A549 (cell line): ENCODE results near the gene NOXO1. TPM values are rescaled to one million over a fixed set of nuclear protein-coding genes. Genes with fewer than 3 reads are reported as not detected.

ENCODE experiments used
- ATAC-seq, 2 experiments: fragments of 200-7000 bp in 1 of 2; fragments of >200 bp in 1 of 2; cut with Nextera tagmentation in 1 of 2; cut with Tn5 transposase in 1 of 2; 3 replicates each; pipeline versions ENCODE4 v1.8.0 to v1.9.1; 2018 to 2020; ENCODE audit warnings: mild to moderate bottlenecking in 1 of 2, moderate library complexity in 1 of 2
- CTCF ChIA-PET: fragments of 300-600 bp; sonication (Branson Sonifier 250); formaldehyde crosslinking; extraction: SDS; loops from one replicate; lab custom pipeline; 2021; ENCODE audit warnings: antibody characterized with exemption, inconsistent platforms; lab: Yijun Ruan, JAX
- POLR2A ChIA-PET: fragments of 350-600 bp; formaldehyde crosslinking; extraction: SDS; loops from one replicate; lab custom pipeline; 2021; ENCODE audit warnings: antibody characterized with exemption, inconsistent platforms; lab: Yijun Ruan, JAX
- DNase-seq, 2 experiments: peaks; one replicate each; pipeline versions ENCODE4 v3.0.0 to v3.0.0-alpha.2; 2011 to 2016; ENCODE audit warnings: low read depth in 1 of 2, low spot score in 1 of 2
- FAIRE-seq: peaks from 2 replicates; lab custom pipeline; 2011; peaks lifted over from hg19 to GRCh38; lab: Jason Lieb, UNC
- H3K27ac ChIP-seq, 2 experiments: fragments of >200 bp; sonication (Bioruptor Twin); formaldehyde crosslinking; 3 replicates each; pipeline ENCODE4 v1.5.1; 2016 to 2017
- H3K4me1 ChIP-seq: fragments of >200 bp; sonication (Bioruptor Twin); formaldehyde crosslinking; 3 replicates; pipeline ENCODE4 v1.6.1; 2016
- H3K4me2 ChIP-seq: fragments of >200 bp; sonication (Bioruptor Twin); formaldehyde crosslinking; 3 replicates; pipeline ENCODE4 v1.6.1; 2016
- H3K4me3 ChIP-seq: fragments of >200 bp; sonication (Bioruptor Twin); formaldehyde crosslinking; 3 replicates; pipeline ENCODE4 v1.5.1; 2016
- H3K9me3 ChIP-seq: fragments of >200 bp; sonication (Bioruptor Twin); formaldehyde crosslinking; 3 replicates; pipeline ENCODE4 v1.6.1; 2016
- CBX8 ChIP-seq: fragments of 200-600 bp; sonication (generic); IDR thresholded peaks from 2 replicates; pipeline ENCODE4 v1.6.1; 2016
- EP300 ChIP-seq, 2 experiments: fragments of >200 bp; sonication (Bioruptor Twin); formaldehyde crosslinking; IDR thresholded peaks; 2 replicates in 1 of 2; 3 replicates in 1 of 2; pipeline ENCODE4 v1.6.1; 2016 to 2017
- HDAC2 ChIP-seq: fragments of 200-600 bp; sonication (generic); IDR thresholded peaks from 2 replicates; pipeline ENCODE4 v1.6.1; 2016
- HOXB13 ChIP-seq: fragments of 250-450 bp; sonication (Bioruptor Pico); IDR thresholded peaks from 2 replicates; pipeline ENCODE4 v1.5.0; 2020; ENCODE audit warnings: low read depth, mild to moderate bottlenecking, moderate library complexity
- MAZ ChIP-seq: fragments of 150-350 bp; IDR thresholded peaks from 2 replicates; pipeline ENCODE4 v1.6.1; 2014; ENCODE audit warnings: antibody characterized with exemption, low read depth, low read length, borderline replicate concordance
- NPAS2 ChIP-seq: fragments of 250-450 bp; sonication (Bioruptor Pico); IDR thresholded peaks from 2 replicates; pipeline ENCODE4 v1.8.0; 2022; ENCODE audit warnings: mild to moderate bottlenecking, moderate library complexity, borderline replicate concordance
- POLR2A ChIP-seq: IDR thresholded peaks from 2 replicates; pipeline ENCODE4 v1.6.1; 2012; ENCODE audit warnings: mild to moderate bottlenecking, low read length
- POLR2AphosphoS2 ChIP-seq: conservative IDR thresholded peaks from 2 replicates; pipeline ENCODE4 v1.6.1; 2012; ENCODE audit warnings: low read length, improper control_type of control experiment, inconsistent platforms
- RAD21 ChIP-seq, 2 experiments: fragments of >200 bp in 1 of 2; sonication (Bioruptor Twin) in 1 of 2; formaldehyde crosslinking in 1 of 2; IDR thresholded peaks in 1 of 2; conservative IDR thresholded peaks in 1 of 2; 2 replicates in 1 of 2; 3 replicates in 1 of 2; pipeline ENCODE4 v1.6.1; 2012 to 2018; ENCODE audit warnings: inconsistent platforms in 1 of 2
- RARB ChIP-seq: fragments of 250-450 bp; sonication (Bioruptor Pico); IDR thresholded peaks from 2 replicates; pipeline ENCODE4 v1.8.0; 2021; ENCODE audit warnings: mild to moderate bottlenecking, moderate library complexity
- RCOR1 ChIP-seq: fragments of 150-350 bp; IDR thresholded peaks from 2 replicates; pipeline ENCODE4 v1.6.1; 2014; ENCODE audit warnings: antibody characterized with exemption, low read length, low read depth
- RFX5 ChIP-seq: fragments of 450-650 bp; IDR thresholded peaks from 2 replicates; pipeline ENCODE4 v1.7.1; 2014; ENCODE audit warnings: antibody characterized with exemption, mild to moderate bottlenecking, moderate library complexity
- TFCP2L1 ChIP-seq: fragments of 250-450 bp; sonication (Bioruptor Pico); IDR thresholded peaks from 2 replicates; pipeline ENCODE4 v1.5.0; 2021; ENCODE audit warnings: mild to moderate bottlenecking
- TP53 ChIP-seq: fragments of 250-450 bp; sonication (Bioruptor Pico); IDR thresholded peaks from 2 replicates; pipeline ENCODE4 v1.5.0; 2021; ENCODE audit warnings: mild to moderate bottlenecking, moderate library complexity
- ZFP36 ChIP-seq: fragments of 450-650 bp; IDR thresholded peaks from 2 replicates; pipeline ENCODE4 v1.6.1; 2014; ENCODE audit warnings: borderline replicate concordance; ENCODE audit not compliant: partially characterized antibody
- ZSCAN20 ChIP-seq: fragments of 250-450 bp; sonication (Bioruptor Pico); IDR thresholded peaks from 2 replicates; pipeline ENCODE4 v1.8.0; 2022; ENCODE audit warnings: mild to moderate bottlenecking, moderate library complexity
- WGBS: methylation state at CpG from one replicate; pipeline ENCODE4 v1.1.6; 2017; ENCODE audit errors: missing lambda C conversion rate; 5-methylcytosine and 5-hydroxymethylcytosine counted together
- polyA plus RNA-seq, 4 experiments: library from polyadenylated mRNA; depleted of rRNA in 3 of 4; stranded (reverse); fragments of >200 nt; fragmentation: RNase III in 1 of 4; extraction: RNeasy Plus Mini Kit Qiagen cat#74134 plus additional on column Dnase treatment in 1 of 4; gene quantifications; 2 replicates in 3 of 4; 3 replicates in 1 of 4; pipeline ENCODE4 v1.2.3, GENCODE V29; 2011 to 2017
- TF ChIP-seq, protein P1 (sequence below): IDR thresholded peaks from 2 replicates; pipeline ENCODE4 v1.6.1; 2012
- TF ChIP-seq, protein P2 (sequence below): fragments of >200 bp; sonication (Bioruptor Twin); formaldehyde crosslinking; IDR thresholded peaks from 3 replicates; pipeline ENCODE4 v1.5.1; 2016
- TF ChIP-seq, protein P3 (sequence below): IDR thresholded peaks from 2 replicates; pipeline ENCODE4 v1.6.1; 2012; ENCODE audit warnings: low read depth, borderline replicate concordance
- TF ChIP-seq, protein P4 (sequence below): fragments of 250-450 bp; sonication (Bioruptor Pico); IDR thresholded peaks from 2 replicates; pipeline ENCODE4 v1.5.0; 2020; ENCODE audit warnings: low read depth, mild to moderate bottlenecking, moderate library complexity

Gene NOXO1
- polyA plus RNA-seq, 2 of the 4 experiments (the other 2 are of a cell fraction) = 0.32 TPM; not detected in 1

DNA sequence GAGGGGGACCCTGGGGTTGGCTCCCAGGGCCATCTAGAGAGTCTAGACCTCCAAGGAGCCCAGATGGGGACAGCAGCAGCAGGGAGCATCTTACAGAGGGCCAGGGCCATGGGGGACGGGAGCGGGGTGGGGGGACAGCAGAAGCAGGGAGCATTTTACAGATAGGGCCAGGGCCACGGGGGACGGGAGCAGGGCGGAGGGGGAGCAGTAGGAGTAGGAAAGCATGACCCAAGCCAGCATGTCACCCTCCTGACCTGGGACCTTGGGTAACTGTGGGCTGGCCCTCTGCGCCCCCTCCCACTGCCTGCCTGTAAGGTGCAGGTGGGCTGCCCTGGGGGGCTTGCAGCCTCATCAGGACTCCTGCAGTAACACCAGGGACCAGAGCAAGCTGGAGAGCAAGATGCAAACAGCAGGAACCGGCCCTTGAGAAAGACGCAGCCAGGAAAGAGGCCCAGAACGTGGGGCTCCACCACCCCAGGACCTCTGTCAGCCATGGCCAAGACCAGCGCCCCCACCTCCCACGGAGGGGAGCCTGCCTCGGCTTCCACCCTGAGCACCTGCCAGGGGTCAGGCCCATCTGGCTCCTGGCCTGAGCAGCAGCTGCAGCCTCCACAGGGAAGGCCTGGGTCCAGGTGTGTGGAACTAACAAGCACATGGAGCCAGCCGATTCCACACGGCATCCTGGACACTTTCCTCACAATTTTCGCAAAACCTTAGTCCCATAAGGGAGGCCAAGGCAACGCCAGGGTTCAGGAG is 26.0 kb upstream of the NOXO1 start:
- TF ChIP-seq, protein P1, sequence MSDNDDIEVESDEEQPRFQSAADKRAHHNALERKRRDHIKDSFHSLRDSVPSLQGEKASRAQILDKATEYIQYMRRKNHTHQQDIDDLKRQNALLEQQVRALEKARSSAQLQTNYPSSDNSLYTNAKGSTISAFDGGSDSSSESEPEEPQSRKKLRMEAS = no peak
- TF ChIP-seq HOXB13 (CRISPR knock-in tag) (no peak), HDAC2 (no peak)
- H3K4me2 ChIP-seq = peak overlapping the region; percentile 91
- H3K4me1 ChIP-seq = peaks cover 55% of the 10 kb centered on the region
- no peak overlapping the region; the same call in 2 of the 3 replicates for H3K4me3 ChIP-seq
- ATAC-seq = no peak
- ChIA-PET CTCF (interaction anchor here (1.3 to 11.3 kb wide), 7 partner anchors 15 to 133 kb away, joined by 3 to 196 read pairs (median 4); partner anchors contain the start of genes GFER, NOXO1 and SYNGR3), POLR2A (interaction anchor here (1.4 kb wide), 1 partner anchor 43 kb away, joined by 4 read pairs; the partner anchor contains the start of gene RPS2)
- peak overlapping the region in 1 of 2 experiments; percentile 95; a peak in 3 of 6 replicates for H3K27ac ChIP-seq
- FAIRE-seq = no peak
- DNase-seq = no peak
- H3K9me3 ChIP-seq = no peaks in the 10 kb centered on the region
- WGBS = 87% methylated on average over 14 of the region's 16 CpGs

DNA sequence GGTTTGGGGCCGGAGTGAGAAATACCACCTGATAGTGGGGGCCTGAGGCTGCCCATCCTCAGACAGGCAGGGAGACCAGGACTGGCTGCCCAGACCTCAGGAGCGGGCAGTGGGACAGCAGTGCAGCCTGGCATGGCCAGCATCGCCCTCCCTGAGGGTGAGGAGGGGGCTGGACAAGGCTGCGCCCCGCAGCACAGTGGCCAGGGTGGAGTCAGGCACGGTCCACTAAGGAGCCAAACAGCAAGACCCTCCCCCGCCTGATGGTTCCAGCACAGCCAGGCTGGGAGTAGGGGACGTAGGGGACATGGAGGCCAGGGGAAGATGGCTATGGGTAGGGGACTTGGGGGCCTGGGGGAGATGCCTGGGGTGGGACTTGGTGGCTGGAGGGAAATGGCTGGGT is 25.0 kb upstream of the NOXO1 start:
- Histone ChIP-seq H3K4me2 (no peak overlapping the region), H3K4me1 (peaks cover 55% of the 10 kb centered on the region), H3K9me3 (no peaks in the 10 kb centered on the region), H3K27ac (peak overlapping the region in 1 of 2 experiments; percentile 95; a peak in 2 of 6 replicates), H3K4me3 (no peak overlapping the region)
- no peak for DNase-seq
- no peak for FAIRE-seq
- no peak for TF ChIP-seq RFX5
- TF ChIP-seq, protein P2, sequence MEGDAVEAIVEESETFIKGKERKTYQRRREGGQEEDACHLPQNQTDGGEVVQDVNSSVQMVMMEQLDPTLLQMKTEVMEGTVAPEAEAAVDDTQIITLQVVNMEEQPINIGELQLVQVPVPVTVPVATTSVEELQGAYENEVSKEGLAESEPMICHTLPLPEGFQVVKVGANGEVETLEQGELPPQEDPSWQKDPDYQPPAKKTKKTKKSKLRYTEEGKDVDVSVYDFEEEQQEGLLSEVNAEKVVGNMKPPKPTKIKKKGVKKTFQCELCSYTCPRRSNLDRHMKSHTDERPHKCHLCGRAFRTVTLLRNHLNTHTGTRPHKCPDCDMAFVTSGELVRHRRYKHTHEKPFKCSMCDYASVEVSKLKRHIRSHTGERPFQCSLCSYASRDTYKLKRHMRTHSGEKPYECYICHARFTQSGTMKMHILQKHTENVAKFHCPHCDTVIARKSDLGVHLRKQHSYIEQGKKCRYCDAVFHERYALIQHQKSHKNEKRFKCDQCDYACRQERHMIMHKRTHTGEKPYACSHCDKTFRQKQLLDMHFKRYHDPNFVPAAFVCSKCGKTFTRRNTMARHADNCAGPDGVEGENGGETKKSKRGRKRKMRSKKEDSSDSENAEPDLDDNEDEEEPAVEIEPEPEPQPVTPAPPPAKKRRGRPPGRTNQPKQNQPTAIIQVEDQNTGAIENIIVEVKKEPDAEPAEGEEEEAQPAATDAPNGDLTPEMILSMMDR = no peak
- no peak for TF ChIP-seq POLR2AphosphoS2
- no peak for TF ChIP-seq RCOR1
- no peak for TF ChIP-seq TP53
- no peak for TF ChIP-seq TFCP2L1
- no peak for TF ChIP-seq RARB (CRISPR knock-in tag)
- no peak for TF ChIP-seq NPAS2
- TF ChIP-seq EP300 (IDR thresholded peaks at IDR 0.05) = no peak
- TF ChIP-seq ZSCAN20 (CRISPR knock-in tag) = no peak
- TF ChIP-seq, protein P3, sequence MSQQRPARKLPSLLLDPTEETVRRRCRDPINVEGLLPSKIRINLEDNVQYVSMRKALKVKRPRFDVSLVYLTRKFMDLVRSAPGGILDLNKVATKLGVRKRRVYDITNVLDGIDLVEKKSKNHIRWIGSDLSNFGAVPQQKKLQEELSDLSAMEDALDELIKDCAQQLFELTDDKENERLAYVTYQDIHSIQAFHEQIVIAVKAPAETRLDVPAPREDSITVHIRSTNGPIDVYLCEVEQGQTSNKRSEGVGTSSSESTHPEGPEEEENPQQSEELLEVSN = no peak
- TF ChIP-seq, protein P4, sequence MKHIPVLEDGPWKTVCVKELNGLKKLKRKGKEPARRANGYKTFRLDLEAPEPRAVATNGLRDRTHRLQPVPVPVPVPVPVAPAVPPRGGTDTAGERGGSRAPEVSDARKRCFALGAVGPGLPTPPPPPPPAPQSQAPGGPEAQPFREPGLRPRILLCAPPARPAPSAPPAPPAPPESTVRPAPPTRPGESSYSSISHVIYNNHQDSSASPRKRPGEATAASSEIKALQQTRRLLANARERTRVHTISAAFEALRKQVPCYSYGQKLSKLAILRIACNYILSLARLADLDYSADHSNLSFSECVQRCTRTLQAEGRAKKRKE (CRISPR knock-in tag) = no peak
- no peak for TF ChIP-seq ZFP36
- TF ChIP-seq MAZ = no peak
- no peak for TF ChIP-seq RAD21 (conservative IDR thresholded peaks at IDR 0.05 in 1 of 2, IDR thresholded peaks at IDR 0.05 in 1 of 2)
- no peak for TF ChIP-seq POLR2A
- no peak for TF ChIP-seq CBX8
- no peak for ATAC-seq
- ChIA-PET CTCF (interaction anchor here (1.5 to 11.3 kb wide), 5 partner anchors 16 to 139 kb away, joined by 3 to 196 read pairs (median 52); partner anchors contain the start of genes GFER, NOXO1, RAB26 and RNF151), POLR2A (no interaction called here)
- 87% methylated on average over 8 of the region's 8 CpGs for WGBS
